ENCODE results near the gene NLRP13. TPM values are rescaled to one million over a fixed set of nuclear protein-coding genes. Genes with fewer than 3 reads are reported as not detected.

The NLRP13 gene
- polyA plus RNA-seq, 1 of the 3 experiments (the other 2 are of a cell fraction) = not detected

DNA sequence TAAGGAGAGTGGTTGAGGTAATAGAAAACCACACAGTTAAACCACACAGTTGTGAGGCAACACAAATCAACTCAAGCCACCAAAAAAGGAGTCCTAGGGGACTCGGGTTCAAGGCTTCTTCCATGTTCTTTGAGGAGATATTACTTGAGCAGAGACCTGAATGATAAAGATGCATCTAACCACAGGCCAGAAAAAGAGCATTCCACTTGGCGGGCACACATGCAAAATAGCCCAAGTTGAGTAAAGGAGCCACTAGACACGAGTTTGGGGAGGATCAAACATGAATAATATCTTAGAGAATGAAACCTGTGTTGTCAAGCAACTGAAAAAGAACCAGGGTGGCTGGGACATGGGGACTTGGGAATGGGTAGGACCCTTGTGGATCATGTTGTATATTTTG, 65.6 kb downstream of the NLRP13 start:
- WGBS (ENCODE audit: low lambda C conversion rate) = 1% methylated on average over 3 of the region's 3 CpGs
- no peaks in the 10 kb centered on the region for H4K20me1 ChIP-seq (ENCODE audit: insufficient read depth)
- H3K9me3 ChIP-seq = no peaks in the 10 kb centered on the region
- H3K4me3 ChIP-seq (ENCODE audit: low read depth in 2 of 2, low read length in 1 of 2) = no peak overlapping the region
- TF ChIP-seq RXRA (IDR thresholded peaks at IDR 0.05; ENCODE audit: borderline replicate concordance, low read depth) = no peak
- no peak for TF ChIP-seq MEF2A (IDR thresholded peaks at IDR 0.05; ENCODE audit: borderline replicate concordance, low read depth)
- TF ChIP-seq, protein P1, sequence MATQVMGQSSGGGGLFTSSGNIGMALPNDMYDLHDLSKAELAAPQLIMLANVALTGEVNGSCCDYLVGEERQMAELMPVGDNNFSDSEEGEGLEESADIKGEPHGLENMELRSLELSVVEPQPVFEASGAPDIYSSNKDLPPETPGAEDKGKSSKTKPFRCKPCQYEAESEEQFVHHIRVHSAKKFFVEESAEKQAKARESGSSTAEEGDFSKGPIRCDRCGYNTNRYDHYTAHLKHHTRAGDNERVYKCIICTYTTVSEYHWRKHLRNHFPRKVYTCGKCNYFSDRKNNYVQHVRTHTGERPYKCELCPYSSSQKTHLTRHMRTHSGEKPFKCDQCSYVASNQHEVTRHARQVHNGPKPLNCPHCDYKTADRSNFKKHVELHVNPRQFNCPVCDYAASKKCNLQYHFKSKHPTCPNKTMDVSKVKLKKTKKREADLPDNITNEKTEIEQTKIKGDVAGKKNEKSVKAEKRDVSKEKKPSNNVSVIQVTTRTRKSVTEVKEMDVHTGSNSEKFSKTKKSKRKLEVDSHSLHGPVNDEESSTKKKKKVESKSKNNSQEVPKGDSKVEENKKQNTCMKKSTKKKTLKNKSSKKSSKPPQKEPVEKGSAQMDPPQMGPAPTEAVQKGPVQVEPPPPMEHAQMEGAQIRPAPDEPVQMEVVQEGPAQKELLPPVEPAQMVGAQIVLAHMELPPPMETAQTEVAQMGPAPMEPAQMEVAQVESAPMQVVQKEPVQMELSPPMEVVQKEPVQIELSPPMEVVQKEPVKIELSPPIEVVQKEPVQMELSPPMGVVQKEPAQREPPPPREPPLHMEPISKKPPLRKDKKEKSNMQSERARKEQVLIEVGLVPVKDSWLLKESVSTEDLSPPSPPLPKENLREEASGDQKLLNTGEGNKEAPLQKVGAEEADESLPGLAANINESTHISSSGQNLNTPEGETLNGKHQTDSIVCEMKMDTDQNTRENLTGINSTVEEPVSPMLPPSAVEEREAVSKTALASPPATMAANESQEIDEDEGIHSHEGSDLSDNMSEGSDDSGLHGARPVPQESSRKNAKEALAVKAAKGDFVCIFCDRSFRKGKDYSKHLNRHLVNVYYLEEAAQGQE (IDR thresholded peaks at IDR 0.05; ENCODE audit: low read depth, low read length) = no peak
- TF ChIP-seq NRF1 (IDR thresholded peaks at IDR 0.05; ENCODE audit: low read depth, low read length) = no peak
- no peak for TF ChIP-seq RAD21 (IDR thresholded peaks at IDR 0.05; ENCODE audit: low read length)
- TF ChIP-seq, protein P2, sequence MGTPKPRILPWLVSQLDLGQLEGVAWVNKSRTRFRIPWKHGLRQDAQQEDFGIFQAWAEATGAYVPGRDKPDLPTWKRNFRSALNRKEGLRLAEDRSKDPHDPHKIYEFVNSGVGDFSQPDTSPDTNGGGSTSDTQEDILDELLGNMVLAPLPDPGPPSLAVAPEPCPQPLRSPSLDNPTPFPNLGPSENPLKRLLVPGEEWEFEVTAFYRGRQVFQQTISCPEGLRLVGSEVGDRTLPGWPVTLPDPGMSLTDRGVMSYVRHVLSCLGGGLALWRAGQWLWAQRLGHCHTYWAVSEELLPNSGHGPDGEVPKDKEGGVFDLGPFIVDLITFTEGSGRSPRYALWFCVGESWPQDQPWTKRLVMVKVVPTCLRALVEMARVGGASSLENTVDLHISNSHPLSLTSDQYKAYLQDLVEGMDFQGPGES (IDR thresholded peaks at IDR 0.05; ENCODE audit: low read depth, low read length) = no peak
- TF ChIP-seq EP300 (IDR thresholded peaks at IDR 0.05; ENCODE audit: borderline replicate concordance in 1 of 2, low read depth in 1 of 2, low read length in 1 of 2) = no peak
- no peak for TF ChIP-seq MXI1 (IDR thresholded peaks at IDR 0.05; ENCODE audit: low read depth, low read length)
- TF ChIP-seq EZH2phosphoT487 (IDR thresholded peaks at IDR 0.05; ENCODE audit: borderline replicate concordance, low read depth) = no peak
- TF ChIP-seq, protein P3, sequence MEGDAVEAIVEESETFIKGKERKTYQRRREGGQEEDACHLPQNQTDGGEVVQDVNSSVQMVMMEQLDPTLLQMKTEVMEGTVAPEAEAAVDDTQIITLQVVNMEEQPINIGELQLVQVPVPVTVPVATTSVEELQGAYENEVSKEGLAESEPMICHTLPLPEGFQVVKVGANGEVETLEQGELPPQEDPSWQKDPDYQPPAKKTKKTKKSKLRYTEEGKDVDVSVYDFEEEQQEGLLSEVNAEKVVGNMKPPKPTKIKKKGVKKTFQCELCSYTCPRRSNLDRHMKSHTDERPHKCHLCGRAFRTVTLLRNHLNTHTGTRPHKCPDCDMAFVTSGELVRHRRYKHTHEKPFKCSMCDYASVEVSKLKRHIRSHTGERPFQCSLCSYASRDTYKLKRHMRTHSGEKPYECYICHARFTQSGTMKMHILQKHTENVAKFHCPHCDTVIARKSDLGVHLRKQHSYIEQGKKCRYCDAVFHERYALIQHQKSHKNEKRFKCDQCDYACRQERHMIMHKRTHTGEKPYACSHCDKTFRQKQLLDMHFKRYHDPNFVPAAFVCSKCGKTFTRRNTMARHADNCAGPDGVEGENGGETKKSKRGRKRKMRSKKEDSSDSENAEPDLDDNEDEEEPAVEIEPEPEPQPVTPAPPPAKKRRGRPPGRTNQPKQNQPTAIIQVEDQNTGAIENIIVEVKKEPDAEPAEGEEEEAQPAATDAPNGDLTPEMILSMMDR (IDR thresholded peaks at IDR 0.05) = no peak
- no peak for TF ChIP-seq CHD2 (IDR thresholded peaks at IDR 0.05; ENCODE audit: low read length, partially characterized antibody)
- TF ChIP-seq SMC3 (IDR thresholded peaks at IDR 0.05; ENCODE audit: low read depth, low read length) = no peak
- no peak for TF ChIP-seq GATA2 (CRISPR knock-in tag; IDR thresholded peaks at IDR 0.05)
- no peak for TF ChIP-seq TAF1 (IDR thresholded peaks at IDR 0.05; ENCODE audit: borderline replicate concordance, low read depth, low read length)
- TF ChIP-seq, protein P4, sequence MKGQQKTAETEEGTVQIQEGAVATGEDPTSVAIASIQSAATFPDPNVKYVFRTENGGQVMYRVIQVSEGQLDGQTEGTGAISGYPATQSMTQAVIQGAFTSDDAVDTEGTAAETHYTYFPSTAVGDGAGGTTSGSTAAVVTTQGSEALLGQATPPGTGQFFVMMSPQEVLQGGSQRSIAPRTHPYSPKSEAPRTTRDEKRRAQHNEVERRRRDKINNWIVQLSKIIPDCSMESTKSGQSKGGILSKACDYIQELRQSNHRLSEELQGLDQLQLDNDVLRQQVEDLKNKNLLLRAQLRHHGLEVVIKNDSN (IDR thresholded peaks at IDR 0.05; ENCODE audit: borderline replicate concordance, low read depth) = no peak
- no peak for TF ChIP-seq FOXM1 (IDR thresholded peaks at IDR 0.05; ENCODE audit: low read depth)
- TF ChIP-seq FOSL2 (IDR thresholded peaks at IDR 0.05; ENCODE audit: borderline replicate concordance, low read depth) = no peak
- no peak for TF ChIP-seq TEAD4 (IDR thresholded peaks at IDR 0.05; ENCODE audit: borderline replicate concordance, insufficient read depth)
- H3K4me1 ChIP-seq (ENCODE audit: control insufficient read depth in 1 of 2, insufficient read depth in 2 of 2, low read depth in 1 of 2, low read length in 1 of 2) = no peaks in the 10 kb centered on the region
- H3K27me3 ChIP-seq (ENCODE audit: insufficient read depth) = peaks cover 14% of the 10 kb centered on the region; the same call in 1 of the 2 replicates
- no peaks in the 10 kb centered on the region for H3F3A ChIP-seq (replicated peaks; ENCODE audit: insufficient read depth)
- H3K36me3 ChIP-seq (replicated peaks in 1 of 2; ENCODE audit: control insufficient read depth in 1 of 2, insufficient read depth in 2 of 2, low read length in 1 of 2) = no peaks in the 10 kb centered on the region
- no peaks in the 10 kb centered on the region for H3K79me2 ChIP-seq (ENCODE audit: insufficient read depth)
- H3K4me2 ChIP-seq = no peak overlapping the region
- POLR2A ChIA-PET = no interaction called here
- H3K9me2 ChIP-seq = no peaks in the 10 kb centered on the region
- DNase-seq = no peak
- CTCF ChIA-PET = no interaction called here
- H3K9ac ChIP-seq = no peak overlapping the region
- no peak overlapping the region for H2AFZ ChIP-seq (ENCODE audit: low read depth)
- no peak overlapping the region for H3K27ac ChIP-seq (ENCODE audit: low read depth in 2 of 2, low read length in 1 of 2)

Measured in SK-N-SH (cell line).